Measurements from ENCODE around the gene NIT1. TPM values are rescaled to one million over a fixed set of nuclear protein-coding genes. Genes with fewer than 3 reads are reported as not detected.

The NIT1 gene
- total and polyA plus RNA-seq, 2 of the 13 experiments (the other 11 are each of a cell fraction or from before 2014, with no cell fraction given) = 22.7 to 31.0 TPM

- TF ChIP-seq PRMT3 (CRISPR knock-in tag; IDR thresholded peaks at IDR 0.05; ENCODE audit: borderline replicate concordance, low read depth) (no peak), HMGXB4 (CRISPR knock-in tag; IDR thresholded peaks at IDR 0.05; ENCODE audit: borderline replicate concordance in 1 of 2, low read depth in 1 of 2) (peak; percentile 64 to 66), MEIS2 (CRISPR knock-in tag; IDR thresholded peaks at IDR 0.05) (0 out of 2 replicates have a peak, but pooled peaks have one; percentile 2), ZNF816 (CRISPR knock-in tag; IDR thresholded peaks at IDR 0.05; ENCODE audit: borderline replicate concordance) (no peak), ZNF883 (CRISPR knock-in tag; IDR thresholded peaks at IDR 0.05; ENCODE audit: not compliant biosample characterization) (peak; percentile 70), NFYC (CRISPR knock-in tag; IDR thresholded peaks at IDR 0.05) (0 out of 2 replicates have a peak, but pooled peaks have one; percentile 26), ZNF292 (CRISPR knock-in tag; IDR thresholded peaks at IDR 0.05; ENCODE audit: borderline replicate concordance, low read depth) (0 out of 2 replicates have a peak, but pooled peaks have one; percentile 37), TRIM24 (CRISPR knock-in tag; IDR thresholded peaks at IDR 0.05) (no peak), EZH2 (conservative IDR thresholded peaks at IDR 0.05; ENCODE audit: low read depth, low read length) (no peak), SUZ12 (IDR thresholded peaks at IDR 0.05; ENCODE audit: low read depth, low read length) (no peak), KAT8 (CRISPR knock-in tag; IDR thresholded peaks at IDR 0.05) (peak; percentile 79), NRL (CRISPR knock-in tag; IDR thresholded peaks at IDR 0.05; ENCODE audit: borderline replicate concordance) (peak; percentile 94), IKZF5 (CRISPR knock-in tag; IDR thresholded peaks at IDR 0.05) (peak; percentile 78; the same call in 1 of the 2 replicates), ZNF556 (CRISPR knock-in tag; IDR thresholded peaks at IDR 0.05; ENCODE audit: borderline replicate concordance) (no peak), SPEN (CRISPR knock-in tag; IDR thresholded peaks at IDR 0.05; ENCODE audit: low read depth) (peak; percentile 80), SAFB2 (CRISPR knock-in tag; IDR thresholded peaks at IDR 0.05; ENCODE audit: borderline replicate concordance, low read depth) (peak; percentile 29; the same call in 1 of the 2 replicates), GTF2F1 (IDR thresholded peaks at IDR 0.05; ENCODE audit: low read length) (no peak), TAF1 (CRISPR knock-in tag; IDR thresholded peaks at IDR 0.05) (peak; percentile 99), HNF4A (CRISPR knock-in tag; IDR thresholded peaks at IDR 0.05) (peak; percentile 9; the same call in 1 of the 2 replicates), ZNF576 (CRISPR knock-in tag; IDR thresholded peaks at IDR 0.05) (no peak), TCF12 (IDR thresholded peaks at IDR 0.05) (no peak), TCF12 (CRISPR knock-in tag; IDR thresholded peaks at IDR 0.05) (0 out of 2 replicates have a peak, but pooled peaks have one; percentile 34), ZSCAN31 (CRISPR knock-in tag; IDR thresholded peaks at IDR 0.05; ENCODE audit: low read depth) (peak; percentile 66; the same call in 1 of the 2 replicates), SRY (CRISPR knock-in tag; IDR thresholded peaks at IDR 0.05) (peak; percentile 73), ZFP90 (CRISPR knock-in tag; IDR thresholded peaks at IDR 0.05; ENCODE audit: borderline replicate concordance) (peak; percentile 69; the same call in 1 of the 2 replicates), PHF21A (CRISPR knock-in tag; IDR thresholded peaks at IDR 0.05) (0 out of 2 replicates have a peak, but pooled peaks have one; percentile 20), ZNF12 (CRISPR knock-in tag; IDR thresholded peaks at IDR 0.05) (0 out of 2 replicates have a peak, but pooled peaks have one; percentile 16), POLR2AphosphoS5 (IDR thresholded peaks at IDR 0.05; ENCODE audit: low read depth, low read length) (peak; percentile 83)
Observed at GRCh38 chr1:161117759-161118581, at the start of gene NIT1, which contains the start of gene PFDN2 (continued).
